HG03025 (cell line): ENCODE data around the gene CAMTA1.

Experiments
- ATAC-seq: cut with Tn5 transposase; IDR thresholded peaks from one replicate; pipeline ENCODE4 v1.9.1; 2021; ENCODE audit warnings: mild to moderate bottlenecking, moderate library complexity; ENCODE audit not compliant: unreplicated experiment, low FRiP score

The CAMTA1 gene

GRCh38 chr1:7550261-7550865 lies 765.1 kb downstream of the CAMTA1 start:
- no peak for ATAC-seq

GRCh38 chr1:7550981-7551380 lies 765.7 kb downstream of the CAMTA1 start:
- ATAC-seq: no peak

GRCh38 chr1:7551442-7551841 lies 766.2 kb downstream of the CAMTA1 start:
- no peak for ATAC-seq

- no peak for ATAC-seq
These were observed 767.1 kb downstream of the CAMTA1 start for GRCh38 chr1:7552402-7552801.

- ATAC-seq: no peak
These were observed 767.9 kb downstream of the CAMTA1 start for GRCh38 chr1:7553042-7553690.

- no peak for ATAC-seq
These were observed 769.4 kb downstream of the CAMTA1 start for GRCh38 chr1:7554385-7555235.

- ATAC-seq: no peak
These were observed 770.3 kb downstream of the CAMTA1 start for GRCh38 chr1:7555391-7556185.

- ATAC-seq: no peak
These were observed 772.1 kb downstream of the CAMTA1 start for GRCh38 chr1:7557301-7557891.

GRCh38 chr1:7558041-7558461 lies 772.8 kb downstream of the CAMTA1 start:
- ATAC-seq: no peak

- no peak for ATAC-seq
These were observed 773.2 kb downstream of the CAMTA1 start for GRCh38 chr1:7558481-7558880.

GRCh38 chr1:7558921-7559869 lies 773.9 kb downstream of the CAMTA1 start:
- ATAC-seq: no peak

GRCh38 chr1:7560128-7560527 lies 774.9 kb downstream of the CAMTA1 start:
- ATAC-seq: no peak

- ATAC-seq: no peak
These were observed 775.4 kb downstream of the CAMTA1 start for GRCh38 chr1:7560601-7561181.

- no peak for ATAC-seq
These were observed 776.2 kb downstream of the CAMTA1 start for GRCh38 chr1:7561331-7561921.

GRCh38 chr1:7561936-7562728 lies 776.9 kb downstream of the CAMTA1 start:
- no peak for ATAC-seq

- ATAC-seq: no peak
These were observed 777.7 kb downstream of the CAMTA1 start for GRCh38 chr1:7562729-7563605.

- ATAC-seq: no peak
These were observed 778.9 kb downstream of the CAMTA1 start for GRCh38 chr1:7564137-7564536.
